A549 (cell line): ENCODE data around the gene PCOLCE2. TPM values are rescaled to one million over a fixed set of nuclear protein-coding genes. Genes with fewer than 3 reads are reported as not detected.

Experiments used
- ATAC-seq, 2 experiments: fragments of 200-7000 bp in 1 of 2; fragments of >200 bp in 1 of 2; cut with Nextera tagmentation in 1 of 2; cut with Tn5 transposase in 1 of 2; 3 replicates each; pipeline versions ENCODE4 v1.8.0 to v1.9.1; 2018 to 2020; ENCODE audit warnings: mild to moderate bottlenecking in 1 of 2, moderate library complexity in 1 of 2
- CTCF ChIA-PET: fragments of 300-600 bp; sonication (Branson Sonifier 250); formaldehyde crosslinking; extraction: SDS; loops from one replicate; lab custom pipeline; 2021; ENCODE audit warnings: antibody characterized with exemption, inconsistent platforms; lab: Yijun Ruan, JAX
- POLR2A ChIA-PET: fragments of 350-600 bp; formaldehyde crosslinking; extraction: SDS; loops from one replicate; lab custom pipeline; 2021; ENCODE audit warnings: antibody characterized with exemption, inconsistent platforms; lab: Yijun Ruan, JAX
- DNase-seq, 2 experiments: peaks; one replicate each; pipeline versions ENCODE4 v3.0.0 to v3.0.0-alpha.2; 2011 to 2016; ENCODE audit warnings: low read depth in 1 of 2, low spot score in 1 of 2
- FAIRE-seq: peaks from 2 replicates; lab custom pipeline; 2011; peaks lifted over from hg19 to GRCh38; lab: Jason Lieb, UNC
- H3K27ac ChIP-seq, 2 experiments: fragments of >200 bp; sonication (Bioruptor Twin); formaldehyde crosslinking; 3 replicates each; pipeline ENCODE4 v1.5.1; 2016 to 2017
- H3K4me1 ChIP-seq: fragments of >200 bp; sonication (Bioruptor Twin); formaldehyde crosslinking; 3 replicates; pipeline ENCODE4 v1.6.1; 2016
- H3K4me2 ChIP-seq: fragments of >200 bp; sonication (Bioruptor Twin); formaldehyde crosslinking; 3 replicates; pipeline ENCODE4 v1.6.1; 2016
- H3K4me3 ChIP-seq: fragments of >200 bp; sonication (Bioruptor Twin); formaldehyde crosslinking; 3 replicates; pipeline ENCODE4 v1.5.1; 2016
- H3K9me3 ChIP-seq: fragments of >200 bp; sonication (Bioruptor Twin); formaldehyde crosslinking; 3 replicates; pipeline ENCODE4 v1.6.1; 2016
- CBX2 ChIP-seq: fragments of 200-600 bp; sonication (generic); IDR thresholded peaks from 2 replicates; pipeline ENCODE4 v1.6.1; 2016; ENCODE audit warnings: low read depth, mild to moderate bottlenecking, borderline replicate concordance
- CBX8 ChIP-seq: fragments of 200-600 bp; sonication (generic); IDR thresholded peaks from 2 replicates; pipeline ENCODE4 v1.6.1; 2016
- CHD2 ChIP-seq: fragments of 150-350 bp; IDR thresholded peaks from 2 replicates; pipeline ENCODE4 v1.6.1; 2014; ENCODE audit warnings: low read length; ENCODE audit not compliant: partially characterized antibody
- EHF ChIP-seq: fragments of 250-450 bp; sonication (Bioruptor Pico); IDR thresholded peaks from 2 replicates; pipeline ENCODE4 v1.5.0; 2020; ENCODE audit warnings: mild to moderate bottlenecking
- ESRRA ChIP-seq: fragments of 150-350 bp; IDR thresholded peaks from 2 replicates; pipeline ENCODE4 v1.6.1; 2014; ENCODE audit warnings: mild to moderate bottlenecking, low read length, borderline replicate concordance
- FOSL2 ChIP-seq, 2 experiments: fragments of 450-650 bp in 1 of 2; fragments of >200 bp in 1 of 2; sonication (Bioruptor Twin) in 1 of 2; formaldehyde crosslinking; IDR thresholded peaks; 2 replicates each; pipeline versions ENCODE4 v1.5.0 to v1.6.1; 2016 to 2020; ENCODE audit warnings: mild to moderate bottlenecking in 1 of 2, moderate library complexity in 1 of 2
- GATA3 ChIP-seq: IDR thresholded peaks from 2 replicates; pipeline ENCODE4 v1.6.1; 2012; ENCODE audit warnings: borderline replicate concordance
- HDAC2 ChIP-seq: fragments of 200-600 bp; sonication (generic); IDR thresholded peaks from 2 replicates; pipeline ENCODE4 v1.6.1; 2016
- HEYL ChIP-seq: fragments of 250-450 bp; sonication (Bioruptor Pico); IDR thresholded peaks from 2 replicates; pipeline ENCODE4 v1.8.0; 2021; ENCODE audit warnings: mild to moderate bottlenecking, moderate library complexity
- HOXB5 ChIP-seq: fragments of 250-450 bp; sonication (Bioruptor Pico); IDR thresholded peaks from 2 replicates; pipeline ENCODE4 v1.5.0; 2020; ENCODE audit warnings: mild to moderate bottlenecking, moderate library complexity
- JUNB ChIP-seq: fragments of >200 bp; sonication (Bioruptor Twin); formaldehyde crosslinking; IDR thresholded peaks from 2 replicates; pipeline ENCODE4 v1.6.1; 2016
- MAZ ChIP-seq: fragments of 150-350 bp; IDR thresholded peaks from 2 replicates; pipeline ENCODE4 v1.6.1; 2014; ENCODE audit warnings: antibody characterized with exemption, low read depth, low read length, borderline replicate concordance
- NFE2L2 ChIP-seq: fragments of 150-350 bp; conservative IDR thresholded peaks from 2 replicates; pipeline ENCODE4 v1.6.1; 2014; ENCODE audit warnings: low read length
- RAD21 ChIP-seq, 2 experiments: fragments of >200 bp in 1 of 2; sonication (Bioruptor Twin) in 1 of 2; formaldehyde crosslinking in 1 of 2; IDR thresholded peaks in 1 of 2; conservative IDR thresholded peaks in 1 of 2; 2 replicates in 1 of 2; 3 replicates in 1 of 2; pipeline ENCODE4 v1.6.1; 2012 to 2018; ENCODE audit warnings: inconsistent platforms in 1 of 2
- RFX5 ChIP-seq: fragments of 450-650 bp; IDR thresholded peaks from 2 replicates; pipeline ENCODE4 v1.7.1; 2014; ENCODE audit warnings: antibody characterized with exemption, mild to moderate bottlenecking, moderate library complexity
- RNF2 ChIP-seq: fragments of 200-600 bp; sonication (generic); IDR thresholded peaks from 2 replicates; pipeline ENCODE4 v1.6.1; 2016; ENCODE audit warnings: low read depth, mild to moderate bottlenecking, antibody characterized with exemption, moderate library complexity, borderline replicate concordance
- ZC3H11A ChIP-seq: fragments of 450-650 bp; IDR thresholded peaks from 2 replicates; pipeline ENCODE4 v1.6.1; 2014; ENCODE audit warnings: antibody characterized with exemption, mild to moderate bottlenecking
- ZNF302 ChIP-seq: fragments of 250-450 bp; sonication (Bioruptor Pico); IDR thresholded peaks from 2 replicates; pipeline ENCODE4 v1.9.0; 2021; ENCODE audit warnings: inconsistent platforms, mild to moderate bottlenecking, moderate library complexity
- ZSCAN20 ChIP-seq: fragments of 250-450 bp; sonication (Bioruptor Pico); IDR thresholded peaks from 2 replicates; pipeline ENCODE4 v1.8.0; 2022; ENCODE audit warnings: mild to moderate bottlenecking, moderate library complexity
- WGBS: methylation state at CpG from one replicate; pipeline ENCODE4 v1.1.6; 2017; ENCODE audit errors: missing lambda C conversion rate; 5-methylcytosine and 5-hydroxymethylcytosine counted together
- polyA plus RNA-seq, 4 experiments: library from polyadenylated mRNA; depleted of rRNA in 3 of 4; stranded (reverse); fragments of >200 nt; fragmentation: RNase III in 1 of 4; extraction: RNeasy Plus Mini Kit Qiagen cat#74134 plus additional on column Dnase treatment in 1 of 4; gene quantifications; 2 replicates in 3 of 4; 3 replicates in 1 of 4; pipeline ENCODE4 v1.2.3, GENCODE V29; 2011 to 2017
- TF ChIP-seq, protein P1 (sequence below): fragments of 250-450 bp; sonication (Bioruptor Pico); IDR thresholded peaks from 2 replicates; pipeline ENCODE4 v1.5.0; 2020; ENCODE audit warnings: low read depth, mild to moderate bottlenecking, moderate library complexity
- TF ChIP-seq, protein P2 (sequence below): fragments of >200 bp; sonication (Bioruptor Twin); formaldehyde crosslinking; IDR thresholded peaks from 2 replicates; pipeline ENCODE4 v1.6.1; 2016
- TF ChIP-seq, protein P3 (sequence below): fragments of >200 bp; sonication (Bioruptor Twin); formaldehyde crosslinking; IDR thresholded peaks from 3 replicates; pipeline ENCODE4 v1.5.1; 2016
- TF ChIP-seq, protein P4 (sequence below): IDR thresholded peaks from 2 replicates; pipeline ENCODE4 v1.6.1; 2012

Gene PCOLCE2
- polyA plus RNA-seq, 2 of the 4 experiments (the other 2 are of a cell fraction): 41.0 to 43.9 TPM

DNA sequence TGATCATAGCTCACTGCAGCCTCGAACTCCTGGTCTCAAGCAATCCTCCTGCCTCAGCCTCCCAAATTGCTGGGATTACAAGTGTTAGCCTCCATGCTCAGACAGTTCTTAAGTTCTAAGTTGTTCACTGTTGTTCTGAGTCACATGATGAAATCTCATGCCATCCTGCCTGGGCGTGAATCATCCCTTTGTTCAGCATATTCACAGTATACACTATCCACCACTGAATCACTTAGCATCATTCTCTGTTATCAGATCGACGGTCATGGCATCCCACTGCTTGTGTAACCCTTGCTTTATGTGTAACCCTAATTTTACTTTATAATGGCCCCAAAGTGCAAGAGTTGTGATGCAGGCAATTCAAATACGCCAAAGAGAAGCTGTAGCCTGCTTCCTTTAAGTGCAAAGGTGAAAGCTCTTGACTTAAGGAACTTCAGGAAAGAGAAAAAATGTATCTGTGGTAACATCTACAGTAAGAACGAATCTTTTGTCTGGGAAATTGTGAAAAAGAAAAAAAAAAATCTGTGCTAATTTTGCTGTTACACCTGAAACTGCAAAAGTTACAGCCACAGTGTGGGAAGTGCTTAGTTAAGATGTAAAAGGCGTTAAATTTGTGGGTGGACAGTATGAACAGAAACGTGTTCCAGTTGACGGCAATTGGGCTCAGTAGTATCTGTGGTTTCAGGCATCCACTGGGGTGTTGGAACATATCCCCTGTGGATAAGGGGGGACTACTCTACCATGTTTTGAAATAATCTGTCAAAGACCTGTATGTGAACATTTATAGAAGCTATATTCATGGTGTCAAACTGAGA is 80.6 kb downstream of the PCOLCE2 start (continued):
- TF ChIP-seq, protein P1, sequence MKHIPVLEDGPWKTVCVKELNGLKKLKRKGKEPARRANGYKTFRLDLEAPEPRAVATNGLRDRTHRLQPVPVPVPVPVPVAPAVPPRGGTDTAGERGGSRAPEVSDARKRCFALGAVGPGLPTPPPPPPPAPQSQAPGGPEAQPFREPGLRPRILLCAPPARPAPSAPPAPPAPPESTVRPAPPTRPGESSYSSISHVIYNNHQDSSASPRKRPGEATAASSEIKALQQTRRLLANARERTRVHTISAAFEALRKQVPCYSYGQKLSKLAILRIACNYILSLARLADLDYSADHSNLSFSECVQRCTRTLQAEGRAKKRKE: no peak

DNA sequence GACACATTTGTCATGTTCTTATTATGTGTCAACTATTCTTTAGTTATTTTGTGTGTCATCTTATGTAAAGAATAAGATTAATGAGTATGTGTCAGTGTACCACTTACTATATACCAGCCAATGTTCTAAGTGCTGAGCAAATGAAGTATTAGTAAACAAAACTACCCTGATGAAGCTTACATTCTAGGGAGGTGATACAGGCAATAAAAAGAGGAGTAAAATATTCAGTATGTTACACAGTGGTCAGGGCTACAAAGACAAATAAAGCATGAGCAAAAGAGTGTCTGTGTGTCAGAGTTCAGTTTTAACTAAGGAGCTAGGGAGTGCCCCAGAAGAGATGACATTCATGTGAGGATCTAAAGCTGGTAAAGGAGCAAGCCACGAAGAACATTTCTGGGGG is 86.0 kb downstream of the PCOLCE2 start:
- CTCF ChIA-PET: interaction anchor here (1.7 kb wide), 1 partner anchor 33 kb away, joined by 3 read pairs; no protein-coding TSS in a partner anchor

DNA sequence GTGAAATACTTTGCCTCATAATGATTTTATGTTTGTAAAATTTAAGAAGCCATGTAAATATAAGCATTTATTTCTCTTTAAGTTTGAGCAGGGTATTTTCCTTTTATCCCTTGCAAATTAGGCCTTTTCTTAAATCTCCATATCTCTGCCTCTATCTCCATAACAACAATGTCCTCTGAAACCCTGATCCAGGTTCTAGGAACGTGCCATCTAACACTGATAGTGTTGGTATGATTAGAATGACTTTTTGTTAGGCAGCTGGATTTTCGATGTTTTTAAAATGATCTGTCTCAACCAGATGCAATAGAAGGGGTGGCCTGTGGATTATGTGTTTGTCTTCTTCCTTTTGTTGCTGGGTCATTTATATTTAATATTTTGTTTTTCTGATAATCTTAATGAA is 87.1 kb downstream of the PCOLCE2 start:
- DNase-seq (no peak), FAIRE-seq (peak; percentile 84), ATAC-seq (no peak)
- Histone ChIP-seq H3K9me3 (no peaks in the 10 kb centered on the region), H3K4me2 (no peak overlapping the region), H3K27ac (no peak overlapping the region), H3K4me1 (peaks cover 6% of the 10 kb centered on the region; the same call in 2 of the 3 replicates)
- 94% methylated on average over 2 of the region's 2 CpGs for WGBS
- ChIA-PET CTCF (no interaction called here), POLR2A (no interaction called here)
- no peak for TF ChIP-seq HEYL (CRISPR knock-in tag)
- no peak for TF ChIP-seq CBX8
- TF ChIP-seq GATA3: no peak
- TF ChIP-seq FOSL2 (IDR thresholded peaks at IDR 0.05): no peak
- no peak for TF ChIP-seq FOSL2 (CRISPR knock-in tag; IDR thresholded peaks at IDR 0.05)
- TF ChIP-seq, protein P2, sequence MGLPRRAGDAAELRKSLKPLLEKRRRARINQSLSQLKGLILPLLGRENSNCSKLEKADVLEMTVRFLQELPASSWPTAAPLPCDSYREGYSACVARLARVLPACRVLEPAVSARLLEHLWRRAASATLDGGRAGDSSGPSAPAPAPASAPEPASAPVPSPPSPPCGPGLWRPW: no peak
- TF ChIP-seq JUNB: no peak
- TF ChIP-seq, protein P3, sequence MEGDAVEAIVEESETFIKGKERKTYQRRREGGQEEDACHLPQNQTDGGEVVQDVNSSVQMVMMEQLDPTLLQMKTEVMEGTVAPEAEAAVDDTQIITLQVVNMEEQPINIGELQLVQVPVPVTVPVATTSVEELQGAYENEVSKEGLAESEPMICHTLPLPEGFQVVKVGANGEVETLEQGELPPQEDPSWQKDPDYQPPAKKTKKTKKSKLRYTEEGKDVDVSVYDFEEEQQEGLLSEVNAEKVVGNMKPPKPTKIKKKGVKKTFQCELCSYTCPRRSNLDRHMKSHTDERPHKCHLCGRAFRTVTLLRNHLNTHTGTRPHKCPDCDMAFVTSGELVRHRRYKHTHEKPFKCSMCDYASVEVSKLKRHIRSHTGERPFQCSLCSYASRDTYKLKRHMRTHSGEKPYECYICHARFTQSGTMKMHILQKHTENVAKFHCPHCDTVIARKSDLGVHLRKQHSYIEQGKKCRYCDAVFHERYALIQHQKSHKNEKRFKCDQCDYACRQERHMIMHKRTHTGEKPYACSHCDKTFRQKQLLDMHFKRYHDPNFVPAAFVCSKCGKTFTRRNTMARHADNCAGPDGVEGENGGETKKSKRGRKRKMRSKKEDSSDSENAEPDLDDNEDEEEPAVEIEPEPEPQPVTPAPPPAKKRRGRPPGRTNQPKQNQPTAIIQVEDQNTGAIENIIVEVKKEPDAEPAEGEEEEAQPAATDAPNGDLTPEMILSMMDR: no peak
- no peak for TF ChIP-seq ZSCAN20 (CRISPR knock-in tag)
- no peak for TF ChIP-seq ESRRA
- no peak for TF ChIP-seq CHD2
- TF ChIP-seq RAD21 (conservative IDR thresholded peaks at IDR 0.05 in 1 of 2, IDR thresholded peaks at IDR 0.05 in 1 of 2): no peak
- TF ChIP-seq ZC3H11A: no peak
- TF ChIP-seq HOXB5 (CRISPR knock-in tag): no peak
- TF ChIP-seq RNF2: no peak
- TF ChIP-seq NFE2L2: no peak
- no peak for TF ChIP-seq MAZ
- TF ChIP-seq EHF (CRISPR knock-in tag): no peak
- no peak for TF ChIP-seq HDAC2
- no peak for TF ChIP-seq ZNF302 (CRISPR knock-in tag)
- TF ChIP-seq, protein P4, sequence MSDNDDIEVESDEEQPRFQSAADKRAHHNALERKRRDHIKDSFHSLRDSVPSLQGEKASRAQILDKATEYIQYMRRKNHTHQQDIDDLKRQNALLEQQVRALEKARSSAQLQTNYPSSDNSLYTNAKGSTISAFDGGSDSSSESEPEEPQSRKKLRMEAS: no peak
- TF ChIP-seq, all 56 proteins: peak for 0
- H3K4me3 ChIP-seq: no peak overlapping the region

More for the DNA sequence above, 86.0 kb downstream of the PCOLCE2 start:
- TF ChIP-seq RFX5 (no peak), CBX2 (no peak), CHD2 (no peak)
- no peak overlapping the region for H3K4me2 ChIP-seq
- no peaks in the 10 kb centered on the region for H3K9me3 ChIP-seq
- H3K4me3 ChIP-seq: no peak overlapping the region
- 61% methylated on average over 1 of the region's 1 CpG for WGBS
- peaks cover 10% of the 10 kb centered on the region; the same call in 2 of the 3 replicates for H3K4me1 ChIP-seq
- DNase-seq: no peak
- peak; percentile 70 for FAIRE-seq
- ATAC-seq: peak; percentile 42 to 47; a peak in 4 of 6 replicates
- POLR2A ChIA-PET: no interaction called here
- H3K27ac ChIP-seq: no peak overlapping the region
